Upper lobe of left lung (tissue), 4 donors: ENCODE data around the gene HOXA5.

Experiments used
- CTCF ChIP-seq, 6 experiments: fragments of 450-650 bp in 4 of 6; fragments of 200-600 bp in 2 of 6; sonication (generic) in 2 of 6; IDR thresholded peaks; one replicate each; pipeline ENCODE4 v1.5.1; 2016 to 2019; ENCODE audit warnings: antibody characterized with exemption in 6 of 6
- POLR2A ChIP-seq, 4 donors: fragments of 450-650 bp; IDR thresholded peaks; one replicate each; pipeline ENCODE4 v1.5.1; 2016 to 2017; ENCODE audit warnings: antibody characterized with exemption in 4 of 4, mild to moderate bottlenecking in 2 of 4
- POLR2AphosphoS5 ChIP-seq, 2 donors: sonication (generic); formaldehyde crosslinking; IDR thresholded peaks; one replicate each; pipeline ENCODE4 v1.5.1; 2017; ENCODE audit warnings: antibody characterized with exemption in 2 of 2

GRCh38 chr7:27180431-27181420, 37.2 kb upstream of the HOXA5 start:
- no peak for TF ChIP-seq POLR2AphosphoS5 (IDR thresholded peaks at IDR 0.05)
- TF ChIP-seq CTCF (IDR thresholded peaks at IDR 0.05), result no peak
- TF ChIP-seq POLR2A (IDR thresholded peaks at IDR 0.05), result no peak
